Measurements from ENCODE around the gene MAPK4.

DNA sequence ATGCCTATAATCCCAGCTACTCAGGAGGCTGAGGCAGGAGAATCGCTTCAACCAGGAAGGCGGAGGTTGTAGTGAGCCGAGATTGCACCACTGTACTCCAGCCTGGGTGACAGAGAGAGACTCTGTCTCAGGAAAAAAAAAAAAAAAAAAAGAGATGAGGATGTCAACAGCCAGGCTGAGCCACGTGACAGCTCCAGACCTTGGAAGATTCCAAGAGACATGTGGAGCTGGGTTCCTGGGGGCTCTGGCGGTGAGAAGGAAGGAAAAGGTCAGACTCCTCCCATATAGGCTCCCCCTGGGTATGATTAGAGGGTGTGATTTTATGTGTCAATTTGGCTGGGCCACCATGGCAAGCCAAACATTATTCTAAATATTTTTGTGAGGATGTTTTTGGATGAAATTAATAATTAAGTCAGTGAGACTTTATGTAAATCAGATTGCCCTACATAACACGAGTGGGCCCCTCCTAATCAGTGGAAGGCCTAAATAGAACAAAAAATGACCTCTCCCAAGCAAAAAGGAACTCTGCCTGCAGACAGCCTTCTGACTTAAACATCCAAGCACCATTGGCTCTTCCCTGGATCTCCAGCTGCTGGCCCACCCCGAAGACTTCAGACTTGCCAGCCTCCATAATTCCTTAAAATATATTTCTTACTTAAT, 178.3 kb downstream of the MAPK4 start:
- no peak for TF ChIP-seq POLR2AphosphoS5 (IDR thresholded peaks at IDR 0.05)
- TF ChIP-seq, protein P1, sequence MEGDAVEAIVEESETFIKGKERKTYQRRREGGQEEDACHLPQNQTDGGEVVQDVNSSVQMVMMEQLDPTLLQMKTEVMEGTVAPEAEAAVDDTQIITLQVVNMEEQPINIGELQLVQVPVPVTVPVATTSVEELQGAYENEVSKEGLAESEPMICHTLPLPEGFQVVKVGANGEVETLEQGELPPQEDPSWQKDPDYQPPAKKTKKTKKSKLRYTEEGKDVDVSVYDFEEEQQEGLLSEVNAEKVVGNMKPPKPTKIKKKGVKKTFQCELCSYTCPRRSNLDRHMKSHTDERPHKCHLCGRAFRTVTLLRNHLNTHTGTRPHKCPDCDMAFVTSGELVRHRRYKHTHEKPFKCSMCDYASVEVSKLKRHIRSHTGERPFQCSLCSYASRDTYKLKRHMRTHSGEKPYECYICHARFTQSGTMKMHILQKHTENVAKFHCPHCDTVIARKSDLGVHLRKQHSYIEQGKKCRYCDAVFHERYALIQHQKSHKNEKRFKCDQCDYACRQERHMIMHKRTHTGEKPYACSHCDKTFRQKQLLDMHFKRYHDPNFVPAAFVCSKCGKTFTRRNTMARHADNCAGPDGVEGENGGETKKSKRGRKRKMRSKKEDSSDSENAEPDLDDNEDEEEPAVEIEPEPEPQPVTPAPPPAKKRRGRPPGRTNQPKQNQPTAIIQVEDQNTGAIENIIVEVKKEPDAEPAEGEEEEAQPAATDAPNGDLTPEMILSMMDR (IDR thresholded peaks at IDR 0.05) = no peak

Data from breast epithelium (tissue), 3 donors.